NCI-H1105 treated with DMSO at 0.1 percent for 48 hours (cell line): Measurements from ENCODE around the gene S100A16.
"Not testable (repeated sequence)": the region's sequence is repeated elsewhere in the genome, so short reads cannot be mapped to it uniquely, and the experiment has no call there.

Source experiments
- DNase-seq: peaks from one replicate; lab custom pipeline; 2025; lab: John Stamatoyannopoulos, UW

Gene S100A16, protein sequence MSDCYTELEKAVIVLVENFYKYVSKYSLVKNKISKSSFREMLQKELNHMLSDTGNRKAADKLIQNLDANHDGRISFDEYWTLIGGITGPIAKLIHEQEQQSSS

GRCh38 chr1:153612755-153613331, at the start of gene S100A16:
TSS of gene S100A16 (minus strand) at chr1:153613137. CDS start at chr1:153608151, 4,986 bp downstream.
- DNase-seq: no peak

DNA sequence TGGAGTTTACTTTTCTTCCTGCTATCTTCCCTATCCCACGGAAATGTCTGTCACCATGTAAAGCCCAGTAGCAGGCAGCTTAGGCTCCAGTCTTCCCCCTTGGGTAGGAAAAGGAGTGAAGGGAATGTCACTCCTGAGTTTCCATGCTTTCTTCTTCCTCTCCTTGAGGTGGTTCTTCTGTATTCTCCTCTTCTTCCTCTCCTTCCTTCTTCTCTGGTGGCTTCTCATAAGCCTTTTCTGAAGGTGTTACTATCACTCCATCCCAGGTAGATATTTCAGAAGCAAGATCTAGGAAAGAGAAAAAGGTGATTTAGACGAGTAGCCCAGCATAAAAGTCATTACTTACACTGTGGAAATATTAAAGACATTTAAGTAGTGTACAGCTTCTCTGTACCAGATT, 49.3 kb upstream of the S100A16 start:
- DNase-seq: no peak

DNA sequence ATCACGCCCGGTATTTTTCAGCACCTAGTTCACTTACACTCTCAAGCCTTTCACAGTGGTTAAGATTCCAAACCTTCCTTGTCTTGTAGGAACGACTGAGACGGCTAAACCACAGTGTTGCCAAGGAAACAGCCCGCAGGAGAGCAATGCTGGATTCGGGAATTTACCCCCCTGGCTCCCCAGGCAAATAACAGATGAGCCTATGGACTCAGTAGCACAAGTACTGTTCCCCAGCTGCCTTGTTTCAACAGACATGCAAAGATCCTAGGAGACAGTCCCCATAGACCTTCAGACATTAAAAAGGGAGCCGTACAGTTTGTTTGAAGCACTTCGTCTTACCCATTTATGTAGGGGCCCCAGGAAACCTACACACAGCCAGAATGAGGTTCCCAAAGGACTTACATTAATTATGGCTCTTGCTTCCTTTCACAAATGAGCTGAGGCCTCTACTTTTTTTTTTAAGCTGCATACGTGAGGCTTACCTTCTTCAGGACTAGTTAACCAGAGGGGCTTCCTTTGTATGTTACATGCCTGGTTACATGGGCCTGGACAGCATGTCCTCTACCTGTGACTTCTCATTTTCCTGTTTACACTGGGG, 48.3 kb upstream of the S100A16 start:
- DNase-seq: no peak

GRCh38 chr1:153659656-153660055, 46.7 kb upstream of the S100A16 start:
- DNase-seq: no peak

- no peak for DNase-seq
These were observed 46.2 kb upstream of the S100A16 start for GRCh38 chr1:153659175-153659534.

DNA sequence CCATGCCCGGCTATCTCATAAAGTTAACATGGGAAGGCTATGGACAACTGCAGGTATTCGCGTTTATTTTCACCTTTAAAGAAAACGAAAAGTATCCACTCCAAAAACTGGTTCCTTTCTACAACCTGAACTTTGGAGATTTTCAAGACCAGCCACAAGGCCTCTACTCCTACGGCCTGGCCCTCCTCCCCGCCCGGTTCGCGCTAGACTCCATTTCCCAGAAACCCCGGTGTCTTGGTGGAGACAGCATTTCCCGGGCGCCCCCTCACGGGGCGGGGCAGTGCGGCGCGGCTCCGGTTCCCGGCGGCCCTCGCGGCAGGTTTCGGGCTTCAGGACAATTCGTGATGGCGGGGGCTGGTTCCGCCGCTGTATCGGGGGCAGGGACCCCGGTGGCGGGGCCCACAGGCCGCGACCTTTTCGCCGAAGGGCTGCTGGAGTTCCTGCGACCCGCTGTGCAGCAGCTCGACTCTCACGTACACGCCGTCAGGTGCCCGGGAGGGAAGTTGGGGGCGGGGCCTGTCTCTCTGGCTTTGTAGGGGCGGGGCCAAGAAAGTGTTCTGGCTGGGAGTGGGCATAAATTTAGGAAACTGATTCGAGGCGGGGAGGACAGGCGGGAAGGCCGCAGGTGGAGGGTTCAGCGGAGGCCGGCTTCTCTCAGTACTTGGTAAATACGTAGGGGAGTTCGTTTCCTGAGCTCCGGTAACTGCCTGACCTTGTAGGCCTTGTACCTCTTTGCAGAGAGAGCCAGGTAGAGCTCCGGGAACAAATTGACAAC, 45.6 kb upstream of the S100A16 start, which contains the start of gene SNAPIN:
TSS of gene SNAPIN (plus strand) at position 304 of the 775 bp plus-strand sequence. CDS start at position 345, 41 bp downstream.
- DNase-seq: peak; percentile 84

- no peak for DNase-seq
These were observed 42.4 kb upstream of the S100A16 start for GRCh38 chr1:153655333-153655732.

- no peak for DNase-seq
These were observed 40.0 kb upstream of the S100A16 start for GRCh38 chr1:153652805-153653500.

- DNase-seq: no peak
These were observed 38.8 kb upstream of the S100A16 start for GRCh38 chr1:153651771-153652170.

GRCh38 chr1:153649863-153650235, 36.9 kb upstream of the S100A16 start:
- DNase-seq: peak; percentile 22

DNA sequence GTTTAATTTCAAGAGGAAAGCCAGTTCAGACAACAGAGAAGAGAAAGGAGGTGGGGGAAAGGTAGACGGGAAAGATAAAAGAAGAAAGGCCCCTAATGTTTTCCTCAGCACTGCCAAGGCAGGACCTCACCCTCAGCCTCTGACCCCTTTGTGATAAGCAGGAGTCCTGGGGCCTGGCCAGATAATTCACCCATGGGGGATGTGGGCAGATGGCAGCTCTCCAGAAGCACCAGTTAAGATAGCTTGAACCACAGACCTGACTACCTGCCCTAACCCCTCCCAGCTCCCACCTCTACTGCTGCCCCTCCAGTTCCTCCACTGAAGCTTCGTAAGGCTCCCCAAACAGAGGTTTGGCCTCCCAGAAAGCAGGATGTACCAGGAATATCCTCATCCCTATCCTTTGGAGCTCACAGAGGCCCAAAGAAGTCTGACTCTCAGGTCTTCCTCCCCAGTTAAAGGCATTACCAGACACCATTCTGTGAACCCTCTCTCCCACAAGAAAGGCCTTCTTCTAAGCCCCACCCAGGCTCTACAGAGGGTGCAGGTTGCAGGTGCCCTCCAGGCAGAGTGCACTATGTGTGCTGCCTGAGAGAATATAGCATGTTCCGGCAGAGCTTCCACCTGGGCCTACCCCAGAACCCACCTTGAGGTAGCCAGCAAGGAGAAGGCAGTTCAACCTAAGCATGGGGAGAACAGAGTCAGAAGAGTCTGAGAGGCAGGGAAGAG, 36.4 kb upstream of the S100A16 start:
- DNase-seq: no peak

DNA sequence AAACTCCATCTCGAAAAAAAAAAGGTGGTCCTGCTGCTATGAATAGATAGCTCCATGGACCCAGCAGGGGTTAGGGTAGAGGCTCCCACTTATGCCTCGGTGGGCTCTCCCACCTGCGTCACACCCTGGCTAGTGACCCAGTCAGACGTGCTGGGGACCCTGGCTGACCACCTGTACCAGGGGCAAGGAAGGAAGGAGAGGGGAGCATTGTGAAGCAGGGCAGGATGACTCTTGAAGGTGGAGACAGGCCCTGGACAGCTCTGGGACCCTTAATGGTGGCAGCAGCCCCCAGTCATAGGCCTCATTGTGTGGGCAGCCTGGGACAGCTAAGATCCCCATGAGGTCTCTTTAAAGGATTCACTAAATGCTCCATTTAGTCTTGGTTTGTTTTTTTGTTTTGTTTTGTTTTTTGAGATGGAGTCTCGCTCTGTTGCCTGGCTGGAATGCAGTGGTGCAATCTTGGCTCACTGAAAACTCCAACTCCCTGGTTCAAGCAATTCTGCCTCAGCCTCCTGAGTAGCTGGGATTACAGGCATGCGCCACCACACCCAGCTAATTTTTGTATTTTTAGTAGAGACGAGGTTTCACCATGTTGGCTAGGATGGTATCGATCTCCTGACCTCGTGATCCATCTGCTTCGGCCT, 35.2 kb upstream of the S100A16 start:
- no peak for DNase-seq

- DNase-seq: no peak
These were observed 34.4 kb upstream of the S100A16 start for GRCh38 chr1:153647346-153647714.

DNA sequence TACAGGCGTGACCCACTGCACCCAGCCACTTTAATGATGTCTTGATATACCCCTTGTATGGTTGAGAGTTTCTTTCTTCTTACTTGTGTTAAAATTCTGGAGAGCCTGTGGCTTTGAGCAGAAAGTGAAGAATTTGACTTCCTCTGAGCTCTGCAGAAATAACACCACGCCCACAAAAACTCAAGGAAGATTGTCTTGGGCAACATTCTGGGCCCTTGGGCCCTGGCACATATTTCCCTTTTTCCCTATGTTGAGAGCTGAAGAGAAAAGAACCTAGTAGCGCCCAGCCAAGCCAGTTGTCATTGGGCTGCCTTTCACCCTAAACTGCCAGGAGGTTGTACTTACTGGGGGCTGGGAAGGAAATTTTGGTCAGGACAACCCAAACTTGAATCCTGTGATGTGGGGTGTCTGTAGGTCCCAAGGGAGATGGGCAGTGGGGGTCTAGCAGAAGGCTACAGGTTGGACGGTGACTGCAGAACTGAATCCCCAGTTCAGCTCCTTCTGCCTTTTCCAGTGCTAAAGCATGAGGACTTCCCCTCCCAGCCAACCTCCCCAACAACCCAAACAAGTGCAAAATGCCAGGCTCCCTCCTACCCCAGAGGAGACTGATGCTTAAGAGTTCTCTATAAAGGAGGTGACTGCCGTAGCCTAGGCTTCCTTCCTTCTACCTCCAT, 33.9 kb upstream of the S100A16 start:
- DNase-seq: no peak

- no peak for DNase-seq
These were observed 30.9 kb upstream of the S100A16 start for GRCh38 chr1:153643816-153644215.

DNA sequence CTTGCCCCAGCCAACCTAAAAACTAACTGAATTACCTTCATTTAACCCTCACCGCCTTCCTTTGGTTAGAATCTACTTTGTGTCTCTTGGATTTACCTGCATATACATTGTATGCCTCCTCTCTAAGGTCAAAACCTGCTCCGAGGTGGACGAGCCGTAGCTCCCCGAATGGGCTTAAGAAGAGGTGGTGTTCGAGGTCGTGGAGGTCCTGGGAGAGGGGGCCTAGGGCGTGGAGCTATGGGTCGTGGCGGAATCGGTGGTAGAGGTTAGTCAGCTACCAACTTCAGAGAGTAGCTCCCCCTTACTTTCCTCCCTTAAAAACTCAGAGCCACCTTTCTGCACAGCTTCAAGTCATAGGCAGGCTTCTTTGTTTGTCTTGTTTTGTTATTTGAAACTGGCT, 30.2 kb upstream of the S100A16 start:
- no peak for DNase-seq

DNA sequence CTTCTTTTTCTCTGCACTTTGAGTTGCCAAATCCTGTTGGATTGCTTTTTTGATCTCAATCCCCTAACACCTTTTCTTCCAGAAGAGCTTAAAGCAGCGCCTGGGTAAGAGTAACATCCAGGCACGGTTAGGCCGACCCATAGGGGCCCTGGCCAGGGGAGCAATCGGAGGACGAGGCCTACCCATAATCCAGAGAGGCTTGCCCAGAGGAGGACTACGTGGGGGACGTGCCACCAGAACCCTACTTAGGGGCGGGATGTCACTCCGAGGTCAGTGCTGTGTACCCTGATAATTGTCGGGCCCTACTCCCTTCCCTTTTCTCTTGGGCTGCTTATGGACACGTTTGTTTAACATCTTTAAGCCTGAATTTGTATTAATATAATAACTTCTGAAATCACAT, 29.2 kb upstream of the S100A16 start:
- no peak for DNase-seq

DNA sequence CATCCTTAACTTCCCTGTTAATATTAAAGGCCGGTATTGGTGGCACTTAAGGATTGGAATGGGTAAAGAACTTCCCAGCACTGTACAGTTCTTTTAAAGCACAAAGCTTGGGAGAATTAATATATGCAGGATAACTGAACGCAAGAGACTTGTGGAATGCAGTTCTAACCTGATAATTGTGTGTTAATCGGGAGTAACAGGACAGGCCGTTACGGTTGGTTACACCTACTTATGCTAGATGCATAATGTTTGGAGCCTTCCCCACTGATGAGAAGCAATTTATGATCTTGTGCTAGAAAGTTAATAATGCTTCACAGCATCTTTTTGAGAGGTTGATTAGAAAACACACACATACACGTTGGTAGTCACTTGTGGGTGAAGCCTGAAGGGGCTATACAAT, 27.9 kb upstream of the S100A16 start:
- no peak for DNase-seq

GRCh38 chr1:153640213-153640612, 27.3 kb upstream of the S100A16 start:
- not testable (repeated sequence) for DNase-seq

- DNase-seq: no peak
These were observed 26.3 kb upstream of the S100A16 start for GRCh38 chr1:153639280-153639679.

GRCh38 chr1:153638261-153638660, 25.3 kb upstream of the S100A16 start:
- DNase-seq: no peak
